ENCODE measurements around the gene MEX3B. TPM values are rescaled to one million over a fixed set of nuclear protein-coding genes. Genes with fewer than 3 reads are reported as not detected.

MEX3B gene
- polyA plus RNA-seq, 4 donors = 0.95 to 3.0 TPM; not detected in 2

DNA sequence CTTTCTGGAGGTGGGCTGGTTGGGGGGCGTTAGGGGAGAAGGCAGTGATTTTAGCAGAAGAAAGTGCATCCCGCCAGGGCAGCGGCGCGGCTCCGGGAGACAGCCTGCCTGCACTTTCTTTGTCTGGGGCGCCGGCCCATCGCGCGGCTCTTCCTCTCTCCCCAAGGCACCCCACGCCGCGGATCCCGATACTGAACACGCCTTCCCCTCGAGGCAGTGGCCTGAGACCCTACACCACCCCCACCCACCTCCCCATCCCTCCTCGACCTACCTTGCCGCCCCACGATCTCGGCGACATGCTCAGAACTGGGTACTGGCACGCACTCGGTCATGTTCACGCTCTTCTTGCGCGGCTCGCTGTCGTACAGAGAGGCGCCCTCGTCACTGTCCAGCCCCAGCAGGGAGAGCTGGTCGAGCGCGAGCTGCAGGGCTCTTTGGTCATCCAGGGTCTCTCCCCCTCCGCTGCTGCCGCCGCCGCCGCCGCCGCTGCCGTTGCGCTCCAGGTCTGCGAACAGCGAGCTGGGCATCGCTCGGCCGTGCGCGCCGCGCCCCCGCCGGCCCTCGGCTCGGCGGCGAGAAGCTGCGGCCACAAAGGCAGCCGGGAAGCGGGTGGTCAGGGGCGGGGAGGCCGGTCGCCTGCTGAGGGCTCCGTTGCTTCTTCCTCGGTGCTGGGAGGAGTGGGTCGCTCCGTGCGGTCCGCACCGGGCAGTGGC, 483 bp downstream of the MEX3B start:
- Histone ChIP-seq H3K4me3 (ENCODE audit: low read depth in 1 of 3, low read length in 3 of 3) (peak overlapping the region; percentile 62 to 75 (median 66)), H3K9me3 (ENCODE audit: control insufficient read depth in 2 of 2, insufficient read depth in 1 of 2, low read depth in 1 of 2, low read length in 1 of 2) (no peaks in the 10 kb centered on the region), H3K36me3 (ENCODE audit: control insufficient read depth in 3 of 3, insufficient read depth in 2 of 3, low read depth in 1 of 3, low read length in 3 of 3) (peaks cover 0 to 11% (median 0%) of the 10 kb centered on the region in 3 donors), H3K4me1 (ENCODE audit: control insufficient read depth in 3 of 3, insufficient read depth in 2 of 3, low read depth in 1 of 3, low read length in 2 of 3) (peaks cover 0 to 5% (median 0%) of the 10 kb centered on the region in 3 donors), H3K27ac (ENCODE audit: low read depth in 1 of 3, low read length in 2 of 3) (peak overlapping the region in 2 of 3 donors; percentile 79 to 82), H3K27me3 (ENCODE audit: control insufficient read depth in 3 of 3, insufficient read depth in 3 of 3, low read length in 3 of 3) (peaks cover 6 to 50% (median 17%) of the 10 kb centered on the region in 3 donors)
- FAIRE-seq (no peak), DNase-seq (peak in 1 of 2 donors; percentile 58)
- WGBS, 3 donors = 0 to 1% (median 1%) methylated on average over 52 to 71 of the region's 71 CpGs

DNA sequence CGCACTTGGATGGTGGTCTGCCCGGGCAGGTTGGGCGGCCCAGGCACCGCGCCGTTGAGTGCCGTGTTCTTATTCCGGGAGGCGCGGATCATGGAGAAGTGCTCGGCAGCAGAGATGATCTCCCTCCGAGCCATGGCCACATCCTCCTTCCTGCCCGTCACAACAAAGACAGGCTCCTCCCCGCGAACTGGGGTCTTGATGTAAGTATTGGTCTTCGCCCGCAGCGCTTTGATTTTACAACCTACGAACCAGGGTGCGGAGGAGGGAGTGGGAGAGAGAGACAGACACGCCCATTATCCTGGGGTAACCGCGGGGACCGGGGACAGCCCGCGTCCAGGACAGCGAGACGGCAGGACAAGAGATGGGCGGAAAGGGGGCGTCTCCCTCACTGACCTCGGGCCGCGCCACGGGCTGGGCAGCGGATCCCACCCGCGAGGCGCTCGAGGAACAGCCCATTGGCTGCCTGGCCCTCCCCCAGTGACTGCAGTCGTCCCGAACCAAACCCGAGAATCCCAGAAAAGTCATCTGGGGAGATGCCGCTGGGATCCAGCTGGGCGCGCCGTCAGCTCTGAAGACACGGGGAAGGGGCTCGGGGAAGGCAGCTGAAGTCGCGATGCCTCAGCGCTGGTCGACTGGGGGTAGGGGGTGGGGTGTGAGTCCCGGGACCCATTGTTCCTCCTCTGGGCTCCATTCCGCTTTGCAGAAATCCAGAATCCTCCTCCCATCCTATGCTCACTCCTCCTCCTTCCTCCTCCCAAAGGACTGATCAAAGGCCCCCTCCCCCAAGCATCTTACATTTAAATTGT, 1.2 kb downstream of the MEX3B start:
- no peak for FAIRE-seq
- Histone ChIP-seq H3K4me1 (ENCODE audit: control insufficient read depth in 3 of 3, insufficient read depth in 2 of 3, low read depth in 1 of 3, low read length in 2 of 3) (peaks cover 0 to 5% (median 0%) of the 10 kb centered on the region in 3 donors), H3K27ac (ENCODE audit: low read depth in 1 of 3, low read length in 2 of 3) (peak overlapping the region in 2 of 3 donors; percentile 48 to 82), H3K9me3 (ENCODE audit: control insufficient read depth in 2 of 2, insufficient read depth in 1 of 2, low read depth in 1 of 2, low read length in 1 of 2) (no peaks in the 10 kb centered on the region), H3K4me3 (ENCODE audit: low read depth in 1 of 3, low read length in 3 of 3) (peak overlapping the region; percentile 62 to 75 (median 66)), H3K36me3 (ENCODE audit: control insufficient read depth in 3 of 3, insufficient read depth in 2 of 3, low read depth in 1 of 3, low read length in 3 of 3) (peaks cover 0 to 11% (median 0%) of the 10 kb centered on the region in 3 donors), H3K27me3 (ENCODE audit: control insufficient read depth in 3 of 3, insufficient read depth in 3 of 3, low read length in 3 of 3) (peaks cover 6 to 47% (median 17%) of the 10 kb centered on the region in 3 donors)
- 2 to 5% (median 2%) methylated on average over 53 to 54 of the region's 54 CpGs for whole genome bisulfite sequencing, 3 donors
- DNase-seq = peak in 1 of 2 donors; percentile 47

DNA sequence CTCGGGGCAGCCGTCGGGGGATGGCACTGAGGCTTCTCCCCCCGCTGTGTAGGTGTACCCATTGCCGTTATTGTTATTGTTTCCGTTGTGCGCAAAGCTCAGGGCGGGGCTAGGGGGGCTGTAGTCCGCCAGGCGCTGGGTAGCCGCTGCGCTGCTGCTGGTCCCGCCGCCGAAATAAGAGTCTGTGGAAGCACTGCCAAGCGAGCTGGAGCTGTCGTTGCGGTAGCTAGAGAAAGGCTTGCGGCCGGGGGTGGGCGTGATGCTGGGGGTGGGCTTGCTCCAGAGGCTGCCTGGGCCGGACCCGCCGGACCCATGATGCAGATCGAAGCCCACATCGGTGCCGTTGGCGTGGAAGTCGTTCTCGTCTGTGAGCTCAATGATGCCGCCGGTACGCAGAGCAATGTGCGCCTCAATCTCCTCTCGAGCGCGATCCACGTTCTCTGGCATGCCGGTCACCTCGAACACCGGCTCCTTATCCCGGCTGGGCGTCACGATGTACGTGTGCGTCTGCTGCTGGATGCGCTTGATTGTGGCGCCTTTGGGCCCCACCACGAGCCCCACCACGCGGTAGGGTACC, 1.9 kb downstream of the MEX3B start:
- H3K27me3 ChIP-seq (ENCODE audit: control insufficient read depth in 3 of 3, insufficient read depth in 3 of 3, low read length in 3 of 3) = peaks cover 6 to 42% (median 17%) of the 10 kb centered on the region in 3 donors
- no peaks in the 10 kb centered on the region for H3K9me3 ChIP-seq (ENCODE audit: control insufficient read depth in 2 of 2, insufficient read depth in 1 of 2, low read depth in 1 of 2, low read length in 1 of 2)
- peaks cover 0 to 5% (median 0%) of the 10 kb centered on the region in 3 donors for H3K4me1 ChIP-seq (ENCODE audit: control insufficient read depth in 3 of 3, insufficient read depth in 2 of 3, low read depth in 1 of 3, low read length in 2 of 3)
- 38 to 53% (median 39%) methylated on average over 46 to 51 of the region's 51 CpGs for WGBS, 3 donors
- peak overlapping the region in 1 of 3 donors; percentile 82 for H3K27ac ChIP-seq (ENCODE audit: low read depth in 1 of 3, low read length in 2 of 3)
- FAIRE-seq (no peak), DNase-seq (no peak)
- peaks cover 0 to 11% (median 0%) of the 10 kb centered on the region in 3 donors for H3K36me3 ChIP-seq (ENCODE audit: control insufficient read depth in 3 of 3, insufficient read depth in 2 of 3, low read depth in 1 of 3, low read length in 3 of 3)
- H3K4me3 ChIP-seq (ENCODE audit: low read depth in 1 of 3, low read length in 3 of 3) = peak overlapping the region in 2 of 3 donors; percentile 4 to 75

DNA sequence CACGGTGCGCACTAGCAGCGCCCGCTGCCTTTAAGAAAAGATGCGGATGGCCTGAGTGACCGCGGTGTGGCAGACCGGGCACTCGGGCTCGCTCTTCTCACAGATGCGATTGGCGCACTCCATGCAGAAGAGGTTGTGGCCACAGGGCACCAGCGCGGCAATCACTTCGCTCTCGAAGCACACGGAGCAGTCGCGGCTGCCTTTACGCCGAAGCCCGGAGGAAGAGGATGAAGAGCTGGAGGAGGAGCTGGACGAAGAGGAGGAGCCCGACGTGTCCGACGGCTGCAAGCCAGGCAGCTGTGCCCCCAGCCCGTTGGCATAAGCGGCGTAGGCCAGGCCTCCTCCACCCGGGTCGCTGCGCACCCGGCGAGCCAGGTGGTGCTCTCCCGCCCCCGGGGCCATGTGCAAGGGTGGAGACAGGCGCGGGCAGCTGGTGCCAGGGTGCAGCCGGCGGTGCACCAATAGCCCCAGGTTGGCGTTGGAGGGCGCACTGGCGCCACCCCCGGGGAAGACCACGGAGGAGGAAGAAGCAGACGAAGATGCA, 2.6 kb downstream of the MEX3B start:
- no peak for DNase-seq
- Histone ChIP-seq H3K4me3 (ENCODE audit: low read depth in 1 of 3, low read length in 3 of 3) (peak overlapping the region in 1 of 3 donors; percentile 75), H3K36me3 (ENCODE audit: control insufficient read depth in 3 of 3, insufficient read depth in 2 of 3, low read depth in 1 of 3, low read length in 3 of 3) (peaks cover 0 to 11% (median 0%) of the 10 kb centered on the region in 3 donors), H3K27ac (ENCODE audit: low read depth in 1 of 3, low read length in 2 of 3) (no peak overlapping the region), H3K4me1 (ENCODE audit: control insufficient read depth in 3 of 3, insufficient read depth in 2 of 3, low read depth in 1 of 3, low read length in 2 of 3) (peaks cover 0 to 5% (median 0%) of the 10 kb centered on the region in 3 donors), H3K9me3 (ENCODE audit: control insufficient read depth in 2 of 2, insufficient read depth in 1 of 2, low read depth in 1 of 2, low read length in 1 of 2) (no peaks in the 10 kb centered on the region), H3K27me3 (ENCODE audit: control insufficient read depth in 3 of 3, insufficient read depth in 3 of 3, low read length in 3 of 3) (peaks cover 2 to 38% (median 17%) of the 10 kb centered on the region in 3 donors)
- WGBS, 3 donors = 82 to 89% (median 87%) methylated on average over 45 to 47 of the region's 47 CpGs
- no peak for FAIRE-seq

DNA sequence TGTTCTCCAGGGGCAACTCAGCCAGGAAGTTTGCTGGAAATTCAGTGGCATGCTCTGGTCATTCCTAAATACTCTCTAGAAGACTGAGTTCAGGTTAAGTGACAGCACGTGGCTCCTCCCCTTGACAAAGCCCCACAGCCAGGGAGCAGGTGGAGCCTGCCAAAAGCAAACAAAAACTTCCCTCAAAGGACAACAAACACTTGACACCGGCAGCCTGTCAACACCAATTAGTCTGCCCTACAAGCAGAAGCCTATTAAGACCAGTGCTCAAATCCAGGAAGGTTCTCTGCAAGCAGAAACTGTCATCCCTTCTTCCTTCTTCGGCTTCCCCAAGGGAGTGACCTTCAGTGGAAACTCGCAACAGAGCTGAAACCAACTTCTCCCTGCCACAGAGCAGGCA, 5.0 kb downstream of the MEX3B start:
- DNase-seq = no peak
- Histone ChIP-seq H3K27ac (ENCODE audit: low read depth in 1 of 3, low read length in 2 of 3) (no peak overlapping the region), H3K27me3 (ENCODE audit: control insufficient read depth in 3 of 3, insufficient read depth in 3 of 3, low read length in 3 of 3) (peaks cover 0 to 29% (median 14%) of the 10 kb centered on the region in 3 donors), H3K9me3 (ENCODE audit: control insufficient read depth in 2 of 2, insufficient read depth in 1 of 2, low read depth in 1 of 2, low read length in 1 of 2) (no peaks in the 10 kb centered on the region), H3K4me1 (ENCODE audit: control insufficient read depth in 3 of 3, insufficient read depth in 2 of 3, low read depth in 1 of 3, low read length in 2 of 3) (no peaks in the 10 kb centered on the region), H3K36me3 (ENCODE audit: control insufficient read depth in 3 of 3, insufficient read depth in 2 of 3, low read depth in 1 of 3, low read length in 3 of 3) (peaks cover 0 to 11% (median 0%) of the 10 kb centered on the region in 3 donors), H3K4me3 (ENCODE audit: low read depth in 1 of 3, low read length in 3 of 3) (no peak overlapping the region)
- 21 to 49% (median 39%) methylated on average over 4 of the region's 4 CpGs for WGBS, 3 donors
- no peak for FAIRE-seq

DNA sequence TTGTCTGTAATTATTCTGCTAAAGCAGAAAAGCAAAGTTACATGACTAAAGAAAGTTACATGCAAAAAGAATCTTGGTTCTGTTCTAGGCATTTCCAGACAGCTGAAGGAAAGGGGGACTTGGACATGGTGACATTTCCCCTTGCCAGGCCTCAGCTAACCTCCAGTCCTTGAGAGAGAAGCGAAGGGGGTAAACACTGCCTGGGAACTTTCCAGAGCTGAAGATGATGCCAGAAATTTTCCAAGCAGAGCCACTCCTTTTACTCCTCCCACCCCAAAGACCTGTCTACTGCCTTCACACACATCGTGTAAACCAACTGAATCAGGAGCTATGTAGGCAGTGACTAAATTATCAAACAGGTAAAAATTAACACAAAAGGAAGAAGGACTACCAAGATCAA, 5.4 kb downstream of the MEX3B start:
- FAIRE-seq = no peak
- no peak overlapping the region for H3K27ac ChIP-seq (ENCODE audit: low read depth in 1 of 3, low read length in 2 of 3)
- WGBS, 3 donors = 39 to 40% (median 39%) methylated on average over 2 of the region's 2 CpGs

DNA sequence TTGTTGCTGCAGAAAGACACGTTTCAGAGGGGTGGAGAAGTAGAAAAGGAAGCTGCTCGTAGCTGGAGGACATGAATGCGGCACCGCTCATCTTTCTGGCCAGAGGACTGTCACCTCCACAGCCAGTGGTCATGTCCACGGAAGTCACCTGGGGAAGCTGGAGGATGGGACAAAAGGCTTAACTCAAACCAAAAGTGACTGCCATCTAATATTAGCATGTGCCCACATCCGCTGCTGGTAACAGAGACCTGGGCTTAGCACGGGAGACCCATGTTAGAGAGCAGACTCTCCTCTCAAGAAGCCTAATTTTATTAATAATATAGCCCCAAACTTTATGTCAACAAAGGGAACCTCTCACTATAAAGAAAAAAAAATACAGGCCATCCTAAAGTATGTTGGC, 5.9 kb downstream of the MEX3B start:
- DNase-seq (no peak), FAIRE-seq (no peak)
- peaks cover 0 to 23% (median 11%) of the 10 kb centered on the region in 3 donors for H3K27me3 ChIP-seq (ENCODE audit: control insufficient read depth in 3 of 3, insufficient read depth in 3 of 3, low read length in 3 of 3)
- H3K36me3 ChIP-seq (ENCODE audit: control insufficient read depth in 3 of 3, insufficient read depth in 2 of 3, low read depth in 1 of 3, low read length in 3 of 3) = peaks cover 0 to 11% (median 0%) of the 10 kb centered on the region in 3 donors
- H3K27ac ChIP-seq (ENCODE audit: low read depth in 1 of 3, low read length in 2 of 3) = no peak overlapping the region
- WGBS, 3 donors = 85 to 89% (median 89%) methylated on average over 7 of the region's 7 CpGs
- H3K9me3 ChIP-seq (ENCODE audit: control insufficient read depth in 2 of 2, insufficient read depth in 1 of 2, low read depth in 1 of 2, low read length in 1 of 2) = no peaks in the 10 kb centered on the region
- H3K4me3 ChIP-seq (ENCODE audit: low read depth in 1 of 3, low read length in 3 of 3) = no peak overlapping the region
- H3K4me1 ChIP-seq (ENCODE audit: control insufficient read depth in 3 of 3, insufficient read depth in 2 of 3, low read depth in 1 of 3, low read length in 2 of 3) = no peaks in the 10 kb centered on the region

More for the DNA sequence above, 5.4 kb downstream of the MEX3B start:
- H3K27me3 ChIP-seq (ENCODE audit: control insufficient read depth in 3 of 3, insufficient read depth in 3 of 3, low read length in 3 of 3) = peaks cover 0 to 28% (median 14%) of the 10 kb centered on the region in 3 donors
- H3K4me1 ChIP-seq (ENCODE audit: control insufficient read depth in 3 of 3, insufficient read depth in 2 of 3, low read depth in 1 of 3, low read length in 2 of 3) = no peaks in the 10 kb centered on the region
- no peak for DNase-seq
- H3K9me3 ChIP-seq (ENCODE audit: control insufficient read depth in 2 of 2, insufficient read depth in 1 of 2, low read depth in 1 of 2, low read length in 1 of 2) = no peaks in the 10 kb centered on the region
- no peak overlapping the region for H3K4me3 ChIP-seq (ENCODE audit: low read depth in 1 of 3, low read length in 3 of 3)
- H3K36me3 ChIP-seq (ENCODE audit: control insufficient read depth in 3 of 3, insufficient read depth in 2 of 3, low read depth in 1 of 3, low read length in 3 of 3) = peaks cover 0 to 11% (median 0%) of the 10 kb centered on the region in 3 donors

DNA sequence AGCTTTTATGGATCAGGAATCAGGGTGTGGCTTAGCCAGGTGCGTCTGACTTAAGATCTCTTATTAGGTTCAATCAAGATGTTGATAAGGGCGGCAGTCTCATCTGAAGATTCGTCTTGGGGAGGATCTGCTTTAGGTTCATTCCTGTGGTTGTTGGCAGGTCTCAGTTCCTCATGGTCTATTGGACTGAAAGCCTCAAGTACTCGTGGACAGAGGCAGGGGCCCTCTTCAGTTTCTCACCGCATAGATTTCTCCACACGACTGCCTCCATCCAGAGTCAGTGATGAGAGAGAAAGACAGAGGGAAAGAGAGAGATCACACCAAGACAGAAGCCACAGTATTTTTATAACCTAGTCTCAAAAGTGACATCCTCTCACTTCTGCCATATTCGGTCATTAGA, 9.4 kb downstream of the MEX3B start:
- Histone ChIP-seq H3K27me3 (ENCODE audit: control insufficient read depth in 3 of 3, insufficient read depth in 3 of 3, low read length in 3 of 3) (peaks cover 0 to 2% (median 0%) of the 10 kb centered on the region in 3 donors), H3K27ac (ENCODE audit: low read depth in 1 of 3, low read length in 2 of 3) (no peak overlapping the region), H3K9me3 (ENCODE audit: control insufficient read depth in 2 of 2, insufficient read depth in 1 of 2, low read depth in 1 of 2, low read length in 1 of 2) (no peaks in the 10 kb centered on the region), H3K36me3 (ENCODE audit: control insufficient read depth in 3 of 3, insufficient read depth in 2 of 3, low read depth in 1 of 3, low read length in 3 of 3) (no peaks in the 10 kb centered on the region), H3K4me3 (ENCODE audit: low read depth in 1 of 3, low read length in 3 of 3) (no peak overlapping the region), H3K4me1 (ENCODE audit: control insufficient read depth in 3 of 3, insufficient read depth in 2 of 3, low read depth in 1 of 3, low read length in 2 of 3) (no peaks in the 10 kb centered on the region)
- WGBS, 3 donors = 52 to 80% (median 66%) methylated on average over 7 of the region's 7 CpGs
- DNase-seq = no peak
- FAIRE-seq = no peak
